GM12865 (cell line): ENCODE data around the gene ACLY.

Experiments
- DNase-seq: peaks from one replicate; pipeline ENCODE4 v3.0.0; 2010; ENCODE audit warnings: low read depth
- H3K4me3 ChIP-seq: 2 replicates; pipeline ENCODE4 v1.5.1; 2011; ENCODE audit warnings: mild to moderate bottlenecking, low read depth, low read length, control low read depth
- TF ChIP-seq, protein P1 (sequence below): IDR thresholded peaks from 2 replicates; pipeline ENCODE4 v1.5.1; 2011; ENCODE audit warnings: low read length, control low read depth, low read depth, inconsistent platforms; ENCODE audit not compliant: insufficient read depth; ENCODE audit errors: missing control alignments

ACLY gene

DNA sequence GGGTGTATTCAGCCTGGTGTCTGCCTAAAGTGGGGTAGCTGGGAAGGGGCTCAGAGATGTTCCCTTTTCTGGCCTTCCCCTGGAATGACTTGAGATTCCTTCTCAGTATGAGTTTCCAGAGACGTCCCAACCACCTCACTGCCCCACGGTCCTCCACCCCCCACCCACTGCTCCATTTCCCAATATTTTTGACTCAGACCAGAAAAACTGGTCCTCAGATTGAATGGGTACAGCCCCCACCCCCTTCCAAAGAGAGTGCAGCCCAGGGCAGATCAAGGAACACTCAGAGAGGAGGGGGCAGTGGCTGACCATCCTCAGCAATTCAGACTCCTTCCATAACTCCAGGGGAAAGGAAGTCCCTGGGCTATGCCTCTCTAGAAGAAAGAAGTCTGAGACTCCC, 3.2 kb downstream of the ACLY start:
- TF ChIP-seq, protein P1, sequence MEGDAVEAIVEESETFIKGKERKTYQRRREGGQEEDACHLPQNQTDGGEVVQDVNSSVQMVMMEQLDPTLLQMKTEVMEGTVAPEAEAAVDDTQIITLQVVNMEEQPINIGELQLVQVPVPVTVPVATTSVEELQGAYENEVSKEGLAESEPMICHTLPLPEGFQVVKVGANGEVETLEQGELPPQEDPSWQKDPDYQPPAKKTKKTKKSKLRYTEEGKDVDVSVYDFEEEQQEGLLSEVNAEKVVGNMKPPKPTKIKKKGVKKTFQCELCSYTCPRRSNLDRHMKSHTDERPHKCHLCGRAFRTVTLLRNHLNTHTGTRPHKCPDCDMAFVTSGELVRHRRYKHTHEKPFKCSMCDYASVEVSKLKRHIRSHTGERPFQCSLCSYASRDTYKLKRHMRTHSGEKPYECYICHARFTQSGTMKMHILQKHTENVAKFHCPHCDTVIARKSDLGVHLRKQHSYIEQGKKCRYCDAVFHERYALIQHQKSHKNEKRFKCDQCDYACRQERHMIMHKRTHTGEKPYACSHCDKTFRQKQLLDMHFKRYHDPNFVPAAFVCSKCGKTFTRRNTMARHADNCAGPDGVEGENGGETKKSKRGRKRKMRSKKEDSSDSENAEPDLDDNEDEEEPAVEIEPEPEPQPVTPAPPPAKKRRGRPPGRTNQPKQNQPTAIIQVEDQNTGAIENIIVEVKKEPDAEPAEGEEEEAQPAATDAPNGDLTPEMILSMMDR = no peak
- DNase-seq = no peak
- no peak overlapping the region for H3K4me3 ChIP-seq

DNA sequence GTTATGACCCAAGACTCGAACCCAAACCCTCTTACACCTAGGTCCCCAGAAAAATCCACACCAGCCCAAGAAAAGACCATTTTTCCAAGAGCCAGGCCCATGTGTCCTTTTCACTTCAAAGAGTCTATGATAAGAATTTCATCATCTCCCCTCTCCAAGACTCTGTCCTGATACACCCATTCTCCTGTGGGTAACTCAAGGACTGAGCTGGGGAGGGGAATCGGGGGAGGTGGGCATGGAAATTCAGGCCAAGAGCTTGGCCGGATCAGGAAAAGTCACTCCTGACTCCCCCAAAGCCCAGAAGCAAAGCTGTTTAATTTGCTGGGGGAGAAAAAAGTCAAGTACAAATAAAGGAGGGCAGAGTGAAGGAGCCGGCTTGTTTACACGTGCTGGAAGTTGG, 3.7 kb downstream of the ACLY start:
- no peak overlapping the region for H3K4me3 ChIP-seq
- no peak for DNase-seq
- TF ChIP-seq, protein P1 = no peak

DNA sequence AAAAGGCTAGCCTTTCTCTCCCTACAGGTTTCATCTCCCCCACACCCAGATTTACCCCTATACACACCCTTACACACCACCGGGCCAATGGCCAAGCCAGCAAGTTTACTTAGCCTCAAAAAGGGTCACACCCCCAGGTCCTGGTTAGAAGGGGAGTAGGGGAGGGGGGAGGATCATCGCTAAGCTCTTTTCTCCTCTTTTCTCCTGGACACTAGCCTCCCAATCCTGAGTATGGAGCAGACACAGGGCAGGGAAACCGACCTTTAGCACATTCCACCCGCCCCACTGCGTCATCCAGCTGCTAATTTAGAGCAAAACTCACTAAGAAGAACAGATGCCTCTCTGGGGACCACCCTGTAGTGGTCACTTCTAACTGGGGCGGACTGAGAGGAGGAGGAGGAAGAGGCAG, 4.4 kb downstream of the ACLY start:
- DNase-seq = no peak
- TF ChIP-seq, protein P1 = no peak
- no peak overlapping the region for H3K4me3 ChIP-seq

DNA sequence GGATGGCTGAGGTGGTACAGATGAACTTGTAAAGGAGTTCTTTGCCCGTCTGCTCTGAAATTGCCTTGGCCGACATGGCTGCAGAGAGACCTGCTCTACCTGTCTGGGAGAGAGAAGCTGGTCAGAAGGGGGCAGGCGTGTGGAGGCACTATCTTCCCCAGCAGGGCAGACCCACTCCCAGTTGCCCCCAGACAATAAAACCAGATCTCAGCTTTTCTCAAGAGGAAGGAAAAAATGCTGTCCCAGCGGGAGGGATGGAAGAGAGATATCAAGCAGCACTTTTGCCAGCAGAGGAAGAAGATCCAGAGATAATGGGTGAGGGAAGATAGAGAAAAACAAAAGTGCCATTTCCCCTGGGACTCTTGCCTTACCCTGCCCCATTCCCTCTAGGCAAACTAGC, 5.0 kb downstream of the ACLY start:
- DNase-seq = no peak
- TF ChIP-seq, protein P1 = no peak
- H3K4me3 ChIP-seq = no peak overlapping the region

DNA sequence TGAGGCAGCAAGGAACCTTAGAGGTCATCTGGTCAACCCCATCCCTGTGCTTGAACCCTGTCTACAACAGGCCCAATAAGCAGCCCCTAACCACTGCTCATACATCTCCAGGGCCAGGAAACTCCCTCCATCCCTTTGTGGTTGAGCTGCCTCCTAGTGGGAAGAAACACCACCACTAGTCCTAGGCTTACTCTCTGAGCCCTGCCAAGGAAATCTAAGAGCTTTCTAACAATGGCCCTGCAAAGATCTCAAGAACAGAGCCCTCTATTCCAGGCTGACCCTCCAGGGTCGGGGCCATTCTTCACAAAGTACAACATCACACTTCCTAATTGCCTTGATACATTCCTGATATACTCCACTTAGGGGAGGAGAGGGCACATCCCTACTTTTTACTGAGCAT, 5.8 kb downstream of the ACLY start:
- H3K4me3 ChIP-seq = no peak overlapping the region
- no peak for DNase-seq
- TF ChIP-seq, protein P1 = no peak

DNA sequence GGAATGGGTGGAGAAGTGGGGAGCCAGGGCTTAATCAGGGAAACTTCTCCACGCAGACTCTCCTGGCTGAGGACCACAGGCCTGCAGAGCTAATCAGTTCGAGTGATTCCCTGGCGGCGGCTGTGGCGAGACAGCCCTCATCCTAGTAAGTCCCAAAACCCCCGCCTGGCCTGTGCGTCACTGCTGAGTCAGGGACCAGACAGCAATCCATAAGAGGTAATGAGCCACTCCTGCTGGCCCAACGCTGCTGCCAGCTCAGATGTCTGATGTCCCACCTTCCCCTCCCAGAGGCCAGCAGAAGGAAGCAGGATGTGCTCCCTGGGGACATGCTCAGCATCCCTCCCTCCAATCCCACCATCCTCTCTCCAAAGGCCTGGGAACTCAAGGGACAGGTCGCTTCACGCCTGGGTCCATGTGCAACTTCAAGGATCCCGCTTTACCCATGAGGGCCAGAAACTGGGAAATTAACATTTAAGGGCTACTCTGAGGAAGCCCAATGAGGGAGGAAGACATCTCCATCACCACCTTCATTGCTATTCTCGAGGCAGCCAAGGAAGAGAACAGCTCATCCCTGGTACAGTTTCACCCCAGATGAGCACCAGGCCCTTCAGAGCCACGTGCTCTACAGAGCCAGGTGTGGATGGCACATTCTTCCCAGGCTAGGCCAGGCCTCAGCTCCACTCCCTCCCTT, 7.9 kb downstream of the ACLY start:
- no peak for DNase-seq
- no peak overlapping the region for H3K4me3 ChIP-seq
- TF ChIP-seq, protein P1 = no peak

DNA sequence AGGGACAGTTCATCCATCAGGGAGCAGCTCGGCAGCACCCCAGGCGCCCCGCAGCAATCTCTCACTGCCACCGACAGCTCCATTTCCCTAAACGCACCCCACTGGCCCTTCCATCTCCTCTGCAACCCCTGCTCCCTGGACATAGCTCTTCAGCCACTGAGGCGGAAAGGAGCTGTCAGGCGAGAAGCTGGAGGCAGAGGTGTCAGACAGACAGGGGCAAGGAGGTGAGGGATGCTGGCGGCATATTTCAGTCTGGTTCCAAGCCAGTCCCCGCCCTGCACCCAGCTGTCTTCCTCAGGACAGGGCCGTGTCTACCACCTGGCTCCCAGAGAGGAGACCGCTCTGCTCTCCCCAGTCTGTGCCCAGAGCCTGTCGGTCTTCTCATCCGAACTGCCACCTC, 9.7 kb downstream of the ACLY start:
- no peak overlapping the region for H3K4me3 ChIP-seq
- TF ChIP-seq, protein P1 = no peak
- DNase-seq = no peak
